Cardiac muscle cell (in vitro differentiated cells and primary cell): ENCODE results near the gene DFFA. TPM values are rescaled to one million over a fixed set of nuclear protein-coding genes. Genes with fewer than 3 reads are reported as not detected.
"Not testable (repeated sequence)": the region's sequence is repeated elsewhere in the genome, so short reads cannot be mapped to it uniquely, and the experiment has no call there.

Source experiments
- DNase-seq, 2 donors: peaks; one replicate each; pipeline versions ENCODE4 v3.0.0 to v3.0.0-alpha.2; 2010 to 2017; ENCODE audit warnings: low read depth in 1 of 2, low spot score in 1 of 2
- H3K27ac ChIP-seq: fragments of 200-600 bp; sonication (generic); 2 replicates; pipeline ENCODE4 v1.5.1; 2016
- H3K27me3 ChIP-seq: fragments of 200-600 bp; sonication (generic); 2 replicates; pipeline ENCODE4 v1.6.0; 2016; ENCODE audit warnings: control low read depth
- H3K36me3 ChIP-seq: fragments of 200-600 bp; sonication (generic); 2 replicates; pipeline ENCODE4 v1.5.1; 2016; ENCODE audit warnings: control low read depth
- H3K4me1 ChIP-seq: fragments of 200-600 bp; sonication (generic); 2 replicates; pipeline ENCODE4 v1.8.1; 2017; ENCODE audit warnings: low read depth, mild to moderate bottlenecking, mixed run types
- H3K4me3 ChIP-seq: fragments of 200-600 bp; sonication (generic); 2 replicates; pipeline ENCODE4 v1.5.1; 2016; ENCODE audit warnings: mild to moderate bottlenecking
- H3K9me3 ChIP-seq: fragments of 200-600 bp; sonication (generic); 2 replicates; pipeline ENCODE4 v1.5.1; 2017; ENCODE audit warnings: low read depth, mild to moderate bottlenecking, control low read depth
- polyA plus RNA-seq: library from polyadenylated mRNA; unstranded; fragments of >200 nt; fragmentation: Nextera tagmentation; extraction: Ambion mirVana; gene quantifications from 2 replicates; pipeline ENCODE4 v1.2.1, GENCODE V29; 2016
- total RNA-seq: library from RNA; depleted of rRNA; stranded (reverse); fragments of >200 nt; gene quantifications from 2 replicates; pipeline ENCODE4 v1.2.3, GENCODE V29; 2016
- TF ChIP-seq, protein P1 (sequence below): IDR thresholded peaks from 2 replicates; pipeline ENCODE4 v1.5.1; 2012; ENCODE audit warnings: low read depth, mild to moderate bottlenecking, low read length

The DFFA gene
- total and polyA plus RNA-seq, 2 experiments from 2014 or later = 47.5 to 53.6 TPM

DNA sequence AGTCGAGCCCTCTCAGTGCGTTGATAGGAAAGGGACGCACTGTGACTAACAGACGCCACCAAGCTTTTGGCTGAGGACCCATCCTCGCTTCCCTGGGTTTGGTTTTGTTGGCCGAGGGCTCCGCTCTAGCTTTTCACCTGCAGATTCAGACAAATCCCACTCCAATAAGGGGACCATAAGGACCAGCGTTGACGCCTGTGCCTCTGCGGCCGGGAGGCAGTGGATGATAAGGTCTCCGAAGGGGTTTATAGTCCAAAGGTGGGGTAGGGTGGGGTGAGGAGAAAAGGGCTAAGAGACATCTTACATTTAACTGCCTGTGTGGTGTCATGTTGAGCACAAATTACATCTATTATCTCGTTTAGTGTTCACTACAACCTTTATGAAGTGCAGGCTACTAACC lies 3.2 kb upstream of the DFFA start:
- Histone ChIP-seq H3K27ac (peak overlapping the region; percentile 90), H3K27me3 (no peaks in the 10 kb centered on the region), H3K4me3 (peak overlapping the region; percentile 80), H3K36me3 (no peaks in the 10 kb centered on the region), H3K4me1 (peaks cover 7% of the 10 kb centered on the region), H3K9me3 (no peaks in the 10 kb centered on the region)
- TF ChIP-seq, protein P1, sequence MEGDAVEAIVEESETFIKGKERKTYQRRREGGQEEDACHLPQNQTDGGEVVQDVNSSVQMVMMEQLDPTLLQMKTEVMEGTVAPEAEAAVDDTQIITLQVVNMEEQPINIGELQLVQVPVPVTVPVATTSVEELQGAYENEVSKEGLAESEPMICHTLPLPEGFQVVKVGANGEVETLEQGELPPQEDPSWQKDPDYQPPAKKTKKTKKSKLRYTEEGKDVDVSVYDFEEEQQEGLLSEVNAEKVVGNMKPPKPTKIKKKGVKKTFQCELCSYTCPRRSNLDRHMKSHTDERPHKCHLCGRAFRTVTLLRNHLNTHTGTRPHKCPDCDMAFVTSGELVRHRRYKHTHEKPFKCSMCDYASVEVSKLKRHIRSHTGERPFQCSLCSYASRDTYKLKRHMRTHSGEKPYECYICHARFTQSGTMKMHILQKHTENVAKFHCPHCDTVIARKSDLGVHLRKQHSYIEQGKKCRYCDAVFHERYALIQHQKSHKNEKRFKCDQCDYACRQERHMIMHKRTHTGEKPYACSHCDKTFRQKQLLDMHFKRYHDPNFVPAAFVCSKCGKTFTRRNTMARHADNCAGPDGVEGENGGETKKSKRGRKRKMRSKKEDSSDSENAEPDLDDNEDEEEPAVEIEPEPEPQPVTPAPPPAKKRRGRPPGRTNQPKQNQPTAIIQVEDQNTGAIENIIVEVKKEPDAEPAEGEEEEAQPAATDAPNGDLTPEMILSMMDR = no peak
- peak in 1 of 2 donors; percentile 10 for DNase-seq

DNA sequence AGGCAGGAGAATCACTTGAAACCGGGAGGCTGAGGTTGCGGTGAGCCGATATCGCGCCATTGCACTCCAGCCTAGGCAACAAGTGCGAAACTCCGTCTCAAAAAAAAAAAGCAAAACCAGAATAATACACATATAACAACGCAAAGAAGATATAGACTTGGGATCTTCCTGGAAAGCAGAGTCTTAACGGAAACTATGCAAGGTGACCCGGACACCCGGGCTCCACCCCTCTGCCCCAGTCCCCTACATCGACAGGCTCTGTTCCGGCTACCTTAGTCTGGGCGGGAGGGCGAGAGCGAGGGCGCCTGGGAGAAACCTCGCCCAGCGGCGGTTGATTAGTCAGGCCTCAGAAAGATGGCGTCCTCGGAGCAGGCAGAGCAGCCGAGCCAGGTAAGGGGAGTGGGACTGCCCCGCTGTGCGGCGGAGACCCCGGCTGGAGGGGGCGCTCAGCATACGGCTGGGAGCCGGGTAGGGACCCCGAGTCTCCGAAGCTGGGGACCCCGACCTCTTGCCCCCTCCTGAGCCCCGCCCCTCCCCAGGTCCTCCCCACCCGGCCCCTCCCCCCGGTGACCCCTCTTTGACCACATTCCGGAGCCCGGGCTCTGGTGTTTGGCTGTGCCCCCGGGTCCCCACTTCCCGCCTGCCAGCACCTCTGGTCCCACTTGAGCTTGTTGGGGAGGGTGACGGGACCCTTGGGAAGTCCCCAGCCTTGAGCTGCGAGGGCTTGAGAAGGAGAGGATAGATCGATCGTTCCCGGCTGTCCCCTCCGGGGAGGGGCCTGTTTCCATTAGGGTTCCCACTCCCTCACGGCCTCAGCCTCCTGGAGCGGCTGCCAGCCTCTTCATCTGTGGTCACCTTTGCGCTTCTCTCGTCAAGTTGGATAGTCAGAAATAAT lies 2.5 kb upstream of the DFFA start, which contains the start of gene PEX14:
TSS of gene PEX14 (plus strand) at position 338 of the 895 bp plus-strand sequence. CDS start at position 355, 17 bp downstream.
- peak within 1 kb of the TSS; percentile 80 for H3K4me3 ChIP-seq
- TF ChIP-seq, protein P1 = no peak
- DNase-seq = peak; percentile 88 to 94
- H3K36me3 ChIP-seq = no peaks in the 10 kb centered on the region
- H3K4me1 ChIP-seq = peaks cover 7% of the 10 kb centered on the region
- peak within 1 kb of the TSS; percentile 90 for H3K27ac ChIP-seq
- no peaks in the 10 kb centered on the region for H3K27me3 ChIP-seq
- H3K9me3 ChIP-seq = no peaks in the 10 kb centered on the region

DNA sequence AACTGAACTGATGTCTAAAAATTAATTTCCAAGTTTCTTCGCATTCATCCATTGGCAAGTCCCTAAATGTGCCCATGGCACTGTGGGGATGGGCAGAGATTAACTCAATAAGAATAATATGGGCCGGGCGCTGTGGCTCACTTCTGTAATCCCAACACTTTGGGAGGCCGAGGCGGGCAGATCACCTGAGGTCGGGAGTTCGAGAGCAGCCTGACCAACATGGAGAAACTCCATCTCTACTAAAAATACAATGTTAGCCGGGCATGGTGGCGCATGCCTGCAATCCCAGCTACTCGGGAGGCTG lies 1.9 kb upstream of the DFFA start:
- not testable (repeated sequence) for DNase-seq, H3K4me1 ChIP-seq, H3K27ac ChIP-seq, H3K9me3 ChIP-seq, H3K36me3 ChIP-seq, H3K27me3 ChIP-seq
- peak overlapping the region; percentile 80 for H3K4me3 ChIP-seq

DNA sequence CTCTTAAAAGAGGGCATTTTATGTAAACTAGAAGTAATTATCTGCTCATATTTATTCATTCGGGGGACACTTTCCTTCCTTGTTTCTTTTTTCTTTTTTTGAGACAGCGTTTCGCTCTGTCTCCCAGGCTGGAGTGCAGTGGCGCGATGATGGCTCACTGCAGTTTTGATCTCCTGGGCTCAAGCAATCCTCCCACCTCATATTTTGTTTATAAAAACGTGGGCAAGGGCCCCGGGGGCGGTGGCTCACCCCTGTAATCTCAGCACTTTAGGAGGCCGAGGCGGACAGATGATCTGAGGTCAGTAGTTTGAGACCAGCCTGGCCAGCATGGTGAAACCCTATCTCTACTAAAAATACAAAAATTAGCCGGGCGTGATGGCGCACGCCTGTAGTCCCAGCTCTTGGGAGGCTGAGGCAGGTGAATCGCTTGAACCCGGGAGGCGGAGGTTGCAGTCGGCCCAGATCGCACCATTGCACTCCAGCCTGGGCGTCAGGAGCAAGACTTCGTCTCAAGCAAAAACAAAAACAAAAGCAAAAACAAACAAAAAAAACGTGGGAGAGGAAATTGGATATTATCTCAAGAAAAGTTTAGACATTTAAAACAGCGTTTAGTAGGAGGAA lies 926 bp upstream of the DFFA start:
- peaks cover 7% of the 10 kb centered on the region for H3K36me3 ChIP-seq
- H3K4me3 ChIP-seq = peak overlapping the region; percentile 62
- DNase-seq = no peak
- H3K4me1 ChIP-seq = peaks cover 7% of the 10 kb centered on the region
- TF ChIP-seq, protein P1 = no peak
- no peaks in the 10 kb centered on the region for H3K27me3 ChIP-seq
- H3K9me3 ChIP-seq = no peaks in the 10 kb centered on the region
- no peak overlapping the region for H3K27ac ChIP-seq

DNA sequence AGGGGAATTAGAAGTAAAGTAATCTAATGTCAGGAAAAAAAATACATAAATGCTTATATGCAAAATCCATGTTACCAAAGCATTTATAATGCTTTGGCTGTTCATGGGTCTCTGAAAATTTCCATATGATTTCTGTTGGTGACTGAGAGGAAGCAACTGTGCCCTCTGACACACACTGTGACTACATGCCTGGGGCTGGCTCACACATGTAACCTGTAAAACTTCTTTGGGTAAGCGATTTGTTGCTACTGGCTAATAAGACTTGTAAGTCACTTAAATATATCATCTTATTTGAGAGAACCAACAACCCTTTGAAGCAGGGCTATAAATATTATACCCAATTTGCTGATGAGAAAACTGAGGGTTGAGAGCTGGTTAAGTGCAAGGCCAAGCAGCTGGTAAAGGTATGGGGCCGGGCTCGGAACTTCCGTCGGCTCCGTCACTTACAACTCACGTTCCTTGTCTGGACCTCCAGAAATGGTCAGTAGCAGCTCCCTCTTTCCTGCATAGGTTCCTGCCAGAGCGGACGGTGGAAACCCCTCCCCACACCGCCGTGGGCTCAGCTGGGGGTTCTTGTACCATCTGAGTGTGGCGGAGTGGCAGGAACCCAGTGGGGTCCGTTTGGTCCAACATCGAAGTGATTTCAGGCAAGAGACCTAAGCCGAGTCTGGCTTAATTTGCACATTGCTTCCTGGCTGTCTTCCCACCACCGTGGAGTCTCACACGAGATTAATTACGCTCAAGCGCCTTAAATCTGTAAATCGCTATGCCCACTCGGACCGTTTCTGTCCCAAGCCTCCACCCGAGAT lies 714 bp downstream of the DFFA start:
- Histone ChIP-seq H3K4me1 (peaks cover 7% of the 10 kb centered on the region), H3K36me3 (peaks cover 13% of the 10 kb centered on the region), H3K27ac (peak overlapping the region; percentile 52), H3K27me3 (no peaks in the 10 kb centered on the region), H3K4me3 (peak overlapping the region; percentile 62), H3K9me3 (no peaks in the 10 kb centered on the region)
- TF ChIP-seq, protein P1 = no peak
- DNase-seq = peak in 1 of 2 donors; percentile 52
